GM12891 (cell line): Measurements from ENCODE around the gene EPHA8.

Source experiments
- PAX5 ChIP-seq: IDR thresholded peaks from 2 replicates; pipeline ENCODE4 v1.6.1; 2011; ENCODE audit warnings: low read length, moderate library complexity, mild to moderate bottlenecking; ENCODE audit not compliant: insufficient read depth, severe bottlenecking
- POLR2A ChIP-seq: IDR thresholded peaks from 2 replicates; pipeline ENCODE4 v1.6.1; 2011; ENCODE audit warnings: low read depth, low read length, control low read depth
- POLR2AphosphoS5 ChIP-seq: IDR thresholded peaks from 2 replicates; pipeline ENCODE4 v1.6.1; 2011; ENCODE audit warnings: low read depth, low read length, control low read depth
- POU2F2 ChIP-seq: IDR thresholded peaks from 2 replicates; pipeline ENCODE4 v1.6.1; 2011; ENCODE audit warnings: low read depth, mild to moderate bottlenecking, control low read depth, low read length, moderate library complexity
- SPI1 ChIP-seq: IDR thresholded peaks from 2 replicates; pipeline ENCODE4 v1.6.1; 2011; ENCODE audit warnings: low read depth, low read length, control low read depth
- TAF1 ChIP-seq: IDR thresholded peaks from 2 replicates; pipeline ENCODE4 v1.6.1; 2011; ENCODE audit warnings: low read depth, low read length, control low read depth

DNA sequence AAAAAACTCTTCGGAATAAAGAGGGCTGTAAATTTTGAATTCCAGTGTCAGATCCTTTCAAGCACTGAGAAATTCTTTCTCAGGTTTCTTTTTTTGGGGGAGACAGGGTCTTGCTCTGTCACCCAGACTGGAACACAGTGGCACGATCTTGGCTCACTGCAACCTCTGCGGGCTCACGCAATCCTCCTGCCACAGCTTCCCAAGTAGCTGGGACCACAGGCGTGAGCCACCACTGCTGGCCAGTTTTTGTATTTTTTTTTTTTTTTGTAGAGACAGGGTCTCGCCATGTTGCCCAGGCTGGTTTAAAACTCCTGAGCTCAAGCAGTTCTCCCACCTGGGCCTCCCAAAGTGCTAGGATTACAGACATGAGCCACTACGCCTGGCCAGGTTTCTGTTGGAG lies 34.8 kb upstream of the EPHA8 start:
- no peak for TF ChIP-seq TAF1
- TF ChIP-seq POLR2A: no peak
- no peak for TF ChIP-seq POLR2AphosphoS5
- TF ChIP-seq SPI1: no peak
- TF ChIP-seq PAX5: no peak
- no peak for TF ChIP-seq POU2F2
